ENCODE measurements around the gene EFCC1. TPM values are rescaled to one million over a fixed set of nuclear protein-coding genes. Genes with fewer than 3 reads are reported as not detected.
"Not testable (repeated sequence)": the region's sequence is repeated elsewhere in the genome, so short reads cannot be mapped to it uniquely, and the experiment has no call there.

The EFCC1 gene
- total RNA-seq, 4 donors from 2014 or later, result 0.19 to 2.9 (median 0.48) TPM

DNA sequence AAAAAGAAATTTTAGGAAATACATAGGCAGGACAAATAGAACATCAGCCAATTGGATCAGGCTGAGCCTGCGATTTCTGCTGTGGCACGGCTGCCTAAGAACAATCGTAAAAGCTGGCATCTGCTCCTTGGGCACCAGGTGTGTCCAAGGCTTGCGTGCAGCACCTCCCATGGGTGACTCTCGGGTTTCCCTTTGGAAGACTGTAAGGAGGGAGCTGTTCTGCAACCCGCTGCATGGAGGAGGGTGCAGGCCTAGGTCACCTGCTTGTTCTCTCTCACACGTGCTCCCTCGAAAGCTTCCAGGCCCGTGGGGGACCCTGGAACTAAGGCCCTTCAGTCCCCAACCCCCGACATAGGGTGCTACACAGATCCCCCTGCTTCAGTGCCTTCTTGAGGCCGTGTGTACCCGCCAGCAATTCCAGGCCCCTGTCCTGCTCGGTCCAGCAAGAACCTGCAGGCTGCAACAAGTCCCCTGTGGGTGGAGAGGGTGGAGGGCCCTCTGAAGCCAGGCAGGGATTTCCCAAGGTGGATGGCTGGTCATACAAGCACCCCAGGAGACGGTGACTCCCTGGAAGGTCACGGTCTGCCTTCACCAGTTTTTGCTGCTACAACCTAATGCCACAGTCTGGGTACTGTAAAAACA is 62.9 kb downstream of the EFCC1 start:
- Histone ChIP-seq H3K9me3 (no peaks in the 10 kb centered on the region), H3K27me3 (no peaks in the 10 kb centered on the region), H3K36me3 (no peaks in the 10 kb centered on the region), H3K4me1 (peaks cover 0 to 31% (median 3%) of the 10 kb centered on the region in 3 donors), H3K27ac (no peak overlapping the region), H3K4me3 (no peak overlapping the region)
- intact Hi-C loops (cut with DNase I), result no loop called here
- no peak for DNase-seq
- TF ChIP-seq, protein P1, sequence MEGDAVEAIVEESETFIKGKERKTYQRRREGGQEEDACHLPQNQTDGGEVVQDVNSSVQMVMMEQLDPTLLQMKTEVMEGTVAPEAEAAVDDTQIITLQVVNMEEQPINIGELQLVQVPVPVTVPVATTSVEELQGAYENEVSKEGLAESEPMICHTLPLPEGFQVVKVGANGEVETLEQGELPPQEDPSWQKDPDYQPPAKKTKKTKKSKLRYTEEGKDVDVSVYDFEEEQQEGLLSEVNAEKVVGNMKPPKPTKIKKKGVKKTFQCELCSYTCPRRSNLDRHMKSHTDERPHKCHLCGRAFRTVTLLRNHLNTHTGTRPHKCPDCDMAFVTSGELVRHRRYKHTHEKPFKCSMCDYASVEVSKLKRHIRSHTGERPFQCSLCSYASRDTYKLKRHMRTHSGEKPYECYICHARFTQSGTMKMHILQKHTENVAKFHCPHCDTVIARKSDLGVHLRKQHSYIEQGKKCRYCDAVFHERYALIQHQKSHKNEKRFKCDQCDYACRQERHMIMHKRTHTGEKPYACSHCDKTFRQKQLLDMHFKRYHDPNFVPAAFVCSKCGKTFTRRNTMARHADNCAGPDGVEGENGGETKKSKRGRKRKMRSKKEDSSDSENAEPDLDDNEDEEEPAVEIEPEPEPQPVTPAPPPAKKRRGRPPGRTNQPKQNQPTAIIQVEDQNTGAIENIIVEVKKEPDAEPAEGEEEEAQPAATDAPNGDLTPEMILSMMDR (IDR thresholded peaks at IDR 0.05), result no peak
- no peak for TF ChIP-seq POLR2A (IDR thresholded peaks at IDR 0.05)
- 49 to 63% methylated on average over 11 to 15 of the region's 15 CpGs for WGBS, 2 donors

DNA sequence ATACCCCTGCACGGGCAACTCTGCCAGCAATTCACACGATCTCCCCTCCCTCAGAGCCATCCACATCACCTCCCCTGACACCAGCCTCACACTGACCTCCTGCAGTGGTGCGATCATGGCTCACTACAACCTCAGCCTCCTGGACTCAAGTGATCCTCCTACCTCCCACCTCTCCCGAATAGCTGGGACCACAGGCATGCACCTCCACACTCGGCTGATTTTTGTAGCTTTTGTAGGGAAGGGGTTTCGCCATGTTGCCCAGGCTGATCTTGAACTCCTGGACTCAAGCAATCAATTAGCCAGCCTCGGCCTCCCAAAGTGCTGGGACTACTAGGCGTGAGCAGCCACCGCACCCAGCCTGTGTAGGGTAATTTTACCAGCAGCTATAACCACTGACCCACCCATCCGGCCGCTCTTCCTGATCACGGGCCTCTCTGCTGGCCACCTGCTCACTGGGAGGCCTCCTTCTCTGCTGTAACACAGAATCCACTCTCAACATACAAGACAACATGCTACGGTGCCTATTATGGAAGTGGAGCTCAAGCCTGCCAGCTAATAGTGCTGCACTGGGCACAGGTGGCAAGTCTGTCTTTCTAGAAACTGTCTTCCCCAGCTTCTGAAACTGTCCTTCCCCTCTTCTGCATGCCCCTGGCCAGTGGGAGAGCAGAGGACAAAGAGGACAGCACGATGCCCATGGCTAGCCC is 64.1 kb downstream of the EFCC1 start:
- Histone ChIP-seq H3K27ac (no peak overlapping the region), H3K4me3 (no peak overlapping the region), H3K4me1 (peaks cover 0 to 29% (median 3%) of the 10 kb centered on the region in 3 donors), H3K27me3 (no peaks in the 10 kb centered on the region), H3K9me3 (no peaks in the 10 kb centered on the region), H3K36me3 (no peaks in the 10 kb centered on the region)
- 86 to 92% methylated on average over 9 to 12 of the region's 14 CpGs for WGBS, 2 donors
- intact Hi-C loops (cut with DNase I), result no loop called here
- TF ChIP-seq POLR2A (IDR thresholded peaks at IDR 0.05), result no peak
- no peak for DNase-seq

DNA sequence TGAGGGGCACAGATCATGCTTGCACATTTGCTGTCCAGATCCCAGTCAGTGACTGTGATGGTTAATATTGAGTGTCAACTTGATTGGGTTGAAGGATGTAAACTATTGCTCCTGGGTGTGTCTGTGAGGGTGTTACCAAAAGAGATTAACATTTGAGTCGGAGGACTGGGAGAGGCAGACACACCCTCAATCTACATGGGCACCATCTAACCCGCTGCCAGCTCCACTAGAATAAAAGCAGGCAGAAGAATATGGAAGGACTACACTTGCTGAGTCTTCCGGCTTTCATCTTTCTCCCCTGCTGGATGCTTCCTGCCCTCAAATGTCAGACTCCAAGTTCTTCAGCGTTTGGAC is 64.6 kb downstream of the EFCC1 start:
- H3K27me3 ChIP-seq, result no peaks in the 10 kb centered on the region
- no peak overlapping the region for H3K27ac ChIP-seq
- H3K4me3 ChIP-seq, result no peak overlapping the region
- no peaks in the 10 kb centered on the region for H3K36me3 ChIP-seq
- TF ChIP-seq POLR2A (IDR thresholded peaks at IDR 0.05), result no peak
- TF ChIP-seq, protein P1 (IDR thresholded peaks at IDR 0.05), result no peak
- peaks cover 0 to 29% (median 3%) of the 10 kb centered on the region in 3 donors for H3K4me1 ChIP-seq
- intact Hi-C loops (cut with DNase I), result no loop called here
- no peak for DNase-seq
- H3K9me3 ChIP-seq, result no peaks in the 10 kb centered on the region
- WGBS, 2 donors, result 69 to 76% methylated on average over 4 of the region's 4 CpGs

DNA sequence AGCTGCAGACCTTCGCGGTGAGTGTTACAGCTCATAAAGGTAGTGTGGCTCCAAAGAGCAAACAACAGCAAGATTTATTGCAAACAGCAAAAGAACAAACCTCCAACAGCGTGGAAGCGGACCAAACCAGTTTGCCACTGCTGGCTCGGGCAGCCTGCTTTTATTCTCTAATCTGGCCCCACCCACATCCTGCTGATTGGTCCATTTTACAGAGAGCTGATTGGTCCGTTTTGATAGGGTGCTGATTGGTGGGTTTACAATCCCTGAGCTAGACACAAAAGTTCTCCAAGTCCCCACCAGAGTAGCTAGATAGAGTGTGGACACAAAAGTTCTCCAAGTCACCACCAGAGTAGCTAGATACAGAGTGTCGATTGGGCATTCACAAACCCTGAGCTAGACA is 66.6 kb downstream of the EFCC1 start:
- TF ChIP-seq, protein P1 (IDR thresholded peaks at IDR 0.05), result peak in 1 of 6 experiments; percentile 5
- 60 to 89% methylated on average over 5 to 7 of the region's 7 CpGs for WGBS, 2 donors
- H3K4me1 ChIP-seq, result peaks cover 0 to 29% (median 3%) of the 10 kb centered on the region in 3 donors
- intact Hi-C loops (cut with DNase I); DNase-seq; H3K27ac ChIP-seq; H3K4me3 ChIP-seq; H3K27me3 ChIP-seq; H3K9me3 ChIP-seq; H3K36me3 ChIP-seq: not testable (repeated sequence)

DNA sequence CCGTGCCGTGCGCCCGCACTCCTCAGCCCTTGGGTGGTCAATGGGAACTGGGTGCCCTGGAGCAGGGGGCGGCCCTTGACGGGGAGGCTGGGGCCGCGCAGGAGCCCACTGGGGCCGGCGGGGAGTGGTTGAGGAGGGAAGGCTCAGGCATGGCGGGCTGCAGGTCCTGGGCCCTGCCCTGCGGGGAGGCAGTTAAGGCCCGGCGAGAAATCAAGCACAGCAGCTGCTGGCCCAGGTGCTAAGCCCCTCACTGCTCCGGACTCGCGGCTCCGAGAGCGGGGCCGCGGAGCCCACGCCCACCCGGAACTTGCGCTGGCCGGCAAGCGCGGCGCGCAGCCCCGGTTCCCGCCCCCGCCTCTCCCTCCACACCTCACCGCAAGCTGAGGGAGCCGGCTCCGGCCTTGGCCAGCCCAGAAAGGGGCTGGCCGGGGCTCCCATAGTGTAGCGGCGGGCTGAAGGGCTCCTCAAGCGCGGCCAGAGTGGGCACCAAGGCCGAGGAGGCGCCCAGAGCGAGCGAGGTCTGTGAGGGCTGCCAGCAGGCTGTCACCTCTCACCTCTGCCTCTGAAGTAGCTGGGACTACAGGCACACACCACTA is 67.3 kb downstream of the EFCC1 start:
- Histone ChIP-seq H3K4me3 (peak overlapping the region; percentile 15 to 60 (median 36)), H3K36me3 (no peaks in the 10 kb centered on the region), H3K9me3 (no peaks in the 10 kb centered on the region), H3K27ac (peak overlapping the region in 2 of 4 donors; percentile 44), H3K27me3 (no peaks in the 10 kb centered on the region), H3K4me1 (peaks cover 0 to 29% (median 3%) of the 10 kb centered on the region in 3 donors)
- no peak for DNase-seq
- WGBS, 2 donors, result 3 to 6% methylated on average over 7 to 9 of the region's 44 CpGs
- TF ChIP-seq POLR2A (IDR thresholded peaks at IDR 0.05), result no peak
- TF ChIP-seq, protein P1 (IDR thresholded peaks at IDR 0.05), result no peak
- intact Hi-C loops (cut with DNase I), result no loop called here

DNA sequence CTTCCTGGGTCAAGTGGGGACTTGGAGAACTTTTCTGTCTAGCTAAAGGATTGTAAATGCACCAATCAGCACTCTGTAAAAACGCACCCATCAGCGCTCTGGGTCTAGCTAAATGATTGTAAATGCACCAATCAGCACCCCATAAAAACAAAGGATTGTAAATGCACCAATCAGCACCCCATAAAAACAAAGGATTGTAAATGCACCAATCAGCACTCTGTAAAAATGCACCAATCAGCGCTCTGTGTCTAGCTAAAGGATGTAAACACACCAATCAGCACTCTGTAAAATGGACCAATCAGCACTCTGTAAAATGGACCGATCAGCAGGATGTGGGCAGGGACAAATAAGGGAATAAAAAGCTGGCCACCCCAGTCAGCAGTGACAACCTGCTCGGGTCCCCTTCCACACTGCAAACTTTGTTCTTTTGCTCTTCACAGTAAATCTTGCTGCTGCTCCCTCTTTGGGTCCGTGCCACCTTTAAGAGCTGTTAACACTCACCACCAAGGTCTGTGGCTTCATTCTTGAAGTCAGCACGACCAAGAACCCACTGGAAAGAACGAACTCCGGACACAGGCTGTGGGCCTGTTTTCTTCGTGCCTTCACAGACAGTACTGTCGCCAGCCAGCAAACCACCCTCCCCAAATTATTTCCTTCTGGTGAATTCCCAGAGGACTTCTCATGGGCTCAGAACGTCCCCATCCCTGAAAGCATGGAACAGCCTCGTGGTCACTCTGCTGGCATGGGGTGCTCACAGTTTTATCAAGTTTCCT is 68.4 kb downstream of the EFCC1 start:
- H3K9me3 ChIP-seq; intact Hi-C loops (cut with DNase I); H3K36me3 ChIP-seq; DNase-seq; H3K27me3 ChIP-seq; H3K4me3 ChIP-seq: not testable (repeated sequence)
- H3K4me1 ChIP-seq, result peaks cover 0 to 20% (median 0%) of the 10 kb centered on the region in 3 donors
- H3K27ac ChIP-seq, result peak overlapping the region in 1 of 4 donors; percentile 44
- 77 to 96% methylated on average over 12 to 13 of the region's 13 CpGs for WGBS, 2 donors

Data from esophagus squamous epithelium (tissue), 5 donors.